ENCODE measurements around the gene ZNRF2.

Gene ZNRF2

DNA sequence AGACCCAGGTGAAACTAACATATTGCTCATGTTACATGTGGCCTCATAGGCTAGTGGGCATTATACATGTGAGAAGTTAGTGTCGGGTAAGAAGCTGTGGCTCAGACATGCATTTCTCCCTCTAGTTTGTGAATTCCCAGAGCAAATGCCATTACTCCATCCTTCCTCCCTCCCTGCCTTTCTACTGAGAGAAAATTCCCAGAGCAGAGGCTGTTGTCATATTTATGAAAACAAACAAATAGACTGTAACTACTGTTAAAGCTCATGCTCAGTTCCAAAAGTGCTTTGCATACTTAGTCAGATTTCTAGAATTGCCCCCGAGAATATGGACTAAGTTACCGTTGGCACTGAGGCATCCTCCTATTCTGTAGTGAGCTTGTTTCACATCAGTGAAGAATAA lies 29.0 kb downstream of the ZNRF2 start:
- Histone ChIP-seq H3K79me2 (ENCODE audit: low read length) (peaks cover 96% of the 10 kb centered on the region), H4K20me1 (ENCODE audit: insufficient read depth, low read length) (no peaks in the 10 kb centered on the region), H3K27me3 (replicated peaks; ENCODE audit: insufficient read depth, low read length) (no peaks in the 10 kb centered on the region), H3F3A (ENCODE audit: insufficient read depth, low read length) (no peaks in the 10 kb centered on the region), H3K4me3 (ENCODE audit: low read length) (no peak overlapping the region), H3K9me3 (replicated peaks; ENCODE audit: insufficient read depth, low read length) (no peaks in the 10 kb centered on the region), H3K4me1 (ENCODE audit: low read length) (peaks cover 7% of the 10 kb centered on the region), H3K27ac (ENCODE audit: low read length) (no peak overlapping the region), H3K36me3 (replicated peaks; ENCODE audit: insufficient read depth, low read length) (no peaks in the 10 kb centered on the region), H3K4me2 (ENCODE audit: low read depth, low read length) (no peak overlapping the region), H3K9me2 (replicated peaks; ENCODE audit: insufficient read depth, low read length) (no peaks in the 10 kb centered on the region), H2AFZ (ENCODE audit: low read length) (no peak overlapping the region), H3K9ac (ENCODE audit: low read length) (no peak overlapping the region)
- TF ChIP-seq, protein P1, sequence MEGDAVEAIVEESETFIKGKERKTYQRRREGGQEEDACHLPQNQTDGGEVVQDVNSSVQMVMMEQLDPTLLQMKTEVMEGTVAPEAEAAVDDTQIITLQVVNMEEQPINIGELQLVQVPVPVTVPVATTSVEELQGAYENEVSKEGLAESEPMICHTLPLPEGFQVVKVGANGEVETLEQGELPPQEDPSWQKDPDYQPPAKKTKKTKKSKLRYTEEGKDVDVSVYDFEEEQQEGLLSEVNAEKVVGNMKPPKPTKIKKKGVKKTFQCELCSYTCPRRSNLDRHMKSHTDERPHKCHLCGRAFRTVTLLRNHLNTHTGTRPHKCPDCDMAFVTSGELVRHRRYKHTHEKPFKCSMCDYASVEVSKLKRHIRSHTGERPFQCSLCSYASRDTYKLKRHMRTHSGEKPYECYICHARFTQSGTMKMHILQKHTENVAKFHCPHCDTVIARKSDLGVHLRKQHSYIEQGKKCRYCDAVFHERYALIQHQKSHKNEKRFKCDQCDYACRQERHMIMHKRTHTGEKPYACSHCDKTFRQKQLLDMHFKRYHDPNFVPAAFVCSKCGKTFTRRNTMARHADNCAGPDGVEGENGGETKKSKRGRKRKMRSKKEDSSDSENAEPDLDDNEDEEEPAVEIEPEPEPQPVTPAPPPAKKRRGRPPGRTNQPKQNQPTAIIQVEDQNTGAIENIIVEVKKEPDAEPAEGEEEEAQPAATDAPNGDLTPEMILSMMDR (IDR thresholded peaks at IDR 0.05; ENCODE audit: low read length) = no peak
- no peak for TF ChIP-seq EZH2 (optimal IDR thresholded peaks at IDR 0.05; ENCODE audit: low read depth, low read length)
- TF ChIP-seq EZH2phosphoT487 (IDR thresholded peaks at IDR 0.05; ENCODE audit: low read length) = no peak
- no peak for DNase-seq

- H4K20me1 ChIP-seq (ENCODE audit: insufficient read depth, low read length) = no peaks in the 10 kb centered on the region
Observed at GRCh38 chr7:30313793-30314192, 29.4 kb downstream of the ZNRF2 start.

DNA sequence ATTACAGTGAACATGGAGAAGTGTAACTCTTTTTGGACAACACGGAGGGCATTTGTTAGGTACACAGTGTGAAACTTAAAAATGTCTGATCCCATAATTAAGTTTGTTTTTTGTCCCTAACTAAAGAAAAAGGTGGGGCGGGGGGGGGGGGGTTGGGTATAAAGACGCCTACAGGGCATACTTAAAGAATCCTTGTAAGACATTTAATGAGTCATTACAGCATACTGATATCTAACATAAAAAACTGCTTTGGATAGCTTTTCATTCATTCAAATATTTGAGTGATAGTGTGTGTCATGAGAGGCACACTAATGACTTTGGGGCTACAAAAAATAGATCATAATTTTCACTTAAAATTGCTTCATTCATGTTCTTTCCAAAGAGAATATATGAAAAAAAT lies 31.2 kb downstream of the ZNRF2 start:
- TF ChIP-seq, protein P1 (IDR thresholded peaks at IDR 0.05; ENCODE audit: low read length) = no peak
- TF ChIP-seq EZH2phosphoT487 (IDR thresholded peaks at IDR 0.05; ENCODE audit: low read length) (no peak), EZH2 (optimal IDR thresholded peaks at IDR 0.05; ENCODE audit: low read depth, low read length) (no peak)
- Histone ChIP-seq H3K36me3 (replicated peaks; ENCODE audit: insufficient read depth, low read length) (no peaks in the 10 kb centered on the region), H3K4me1 (ENCODE audit: low read length) (peaks cover 17% of the 10 kb centered on the region; the same call in 1 of the 2 replicates), H3K4me3 (ENCODE audit: low read length) (no peak overlapping the region), H3K9ac (ENCODE audit: low read length) (no peak overlapping the region), H2AFZ (ENCODE audit: low read length) (no peak overlapping the region), H3K27me3 (replicated peaks; ENCODE audit: insufficient read depth, low read length) (no peaks in the 10 kb centered on the region), H3K4me2 (ENCODE audit: low read depth, low read length) (no peak overlapping the region), H3K9me2 (replicated peaks; ENCODE audit: insufficient read depth, low read length) (no peaks in the 10 kb centered on the region), H3K9me3 (replicated peaks; ENCODE audit: insufficient read depth, low read length) (no peaks in the 10 kb centered on the region), H3F3A (ENCODE audit: insufficient read depth, low read length) (no peaks in the 10 kb centered on the region; the same call in 1 of the 2 replicates), H4K20me1 (ENCODE audit: insufficient read depth, low read length) (no peaks in the 10 kb centered on the region), H3K79me2 (ENCODE audit: low read length) (peaks cover 95% of the 10 kb centered on the region), H3K27ac (ENCODE audit: low read length) (no peak overlapping the region)
- no peak for DNase-seq

More at GRCh38 chr7:30313793-30314192, 29.4 kb downstream of the ZNRF2 start:
- no peak overlapping the region for H3K9ac ChIP-seq (ENCODE audit: low read length)
- DNase-seq = no peak
- H3K4me2 ChIP-seq (ENCODE audit: low read depth, low read length) = no peak overlapping the region
- no peaks in the 10 kb centered on the region for H3K9me2 ChIP-seq (replicated peaks; ENCODE audit: insufficient read depth, low read length)
- no peaks in the 10 kb centered on the region for H3K36me3 ChIP-seq (replicated peaks; ENCODE audit: insufficient read depth, low read length)
- H3K4me3 ChIP-seq (ENCODE audit: low read length) = no peak overlapping the region
- no peaks in the 10 kb centered on the region for H3K27me3 ChIP-seq (replicated peaks; ENCODE audit: insufficient read depth, low read length)
- TF ChIP-seq EZH2phosphoT487 (IDR thresholded peaks at IDR 0.05; ENCODE audit: low read length) = no peak
- TF ChIP-seq, protein P1 (IDR thresholded peaks at IDR 0.05; ENCODE audit: low read length) = no peak
- TF ChIP-seq EZH2 (optimal IDR thresholded peaks at IDR 0.05; ENCODE audit: low read depth, low read length) = no peak
- H3K27ac ChIP-seq (ENCODE audit: low read length) = no peak overlapping the region
- no peak overlapping the region for H2AFZ ChIP-seq (ENCODE audit: low read length)
- H3K9me3 ChIP-seq (replicated peaks; ENCODE audit: insufficient read depth, low read length) = no peaks in the 10 kb centered on the region
- no peaks in the 10 kb centered on the region for H3F3A ChIP-seq (ENCODE audit: insufficient read depth, low read length)
- H3K79me2 ChIP-seq (ENCODE audit: low read length) = peaks cover 96% of the 10 kb centered on the region
- peaks cover 8% of the 10 kb centered on the region; the same call in 1 of the 2 replicates for H3K4me1 ChIP-seq (ENCODE audit: low read length)
